COLO829 (cell line): ENCODE data around the gene KRT26.

ENCODE experiments used
- DNase-seq: peaks from one replicate; pipeline ENCODE4 v3.0.0; 2012; ENCODE audit warnings: low spot score

KRT26 gene

DNA sequence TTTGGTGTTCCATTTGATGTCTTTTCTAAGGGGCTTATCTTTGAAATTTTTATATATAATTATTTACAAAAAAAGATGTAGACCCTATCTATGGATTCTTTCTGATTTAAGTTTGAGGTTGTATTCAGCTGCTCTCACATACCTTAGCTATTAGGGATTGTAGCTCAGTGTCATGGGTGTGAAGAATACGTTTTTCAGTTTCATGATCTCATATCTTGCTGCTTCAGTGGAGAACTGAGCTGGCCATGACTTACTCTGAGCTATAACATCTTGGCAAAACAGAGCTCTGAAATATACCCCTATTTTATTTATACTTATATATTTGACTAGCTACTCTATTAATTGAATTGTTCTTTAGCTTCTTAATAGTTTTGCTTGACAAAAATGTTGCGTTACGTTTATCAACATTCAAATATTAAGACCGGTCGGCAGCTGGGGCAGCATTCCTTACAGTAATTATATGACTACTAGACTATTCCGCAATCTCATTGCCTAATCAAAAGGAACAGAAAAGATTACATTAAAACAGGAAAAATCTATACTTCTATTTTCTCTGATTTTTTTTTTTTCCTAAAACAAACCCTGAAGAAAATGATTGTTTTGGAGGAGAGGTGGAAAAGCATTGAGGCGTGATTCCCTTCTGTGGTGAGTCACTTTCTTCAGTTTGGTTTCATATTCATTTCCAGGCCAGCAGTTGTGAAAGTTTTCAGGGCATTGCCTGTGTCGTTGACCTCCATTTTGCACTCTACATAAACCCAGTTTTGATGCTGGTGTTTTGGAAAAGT, 44.4 kb downstream of the KRT26 start:
- DNase-seq, result no peak

DNA sequence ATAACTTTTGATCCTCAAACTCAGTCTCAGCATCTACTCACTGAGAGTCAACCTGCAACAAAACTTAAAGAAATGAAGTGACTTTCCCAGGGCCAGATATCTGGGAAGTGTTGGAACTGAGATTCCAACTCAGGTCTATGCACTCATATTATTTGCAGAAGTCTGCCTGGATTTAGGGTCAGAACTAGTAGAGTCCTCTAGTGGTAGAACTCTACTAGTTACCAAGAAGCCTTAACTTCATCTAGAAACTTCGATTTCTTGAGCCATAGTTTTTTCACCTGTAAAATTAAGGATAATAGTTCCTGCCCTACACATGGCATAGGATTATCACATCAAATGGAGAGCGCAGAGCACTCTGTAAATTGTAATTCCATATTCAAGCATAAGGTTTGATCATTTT, 45.1 kb downstream of the KRT26 start:
- DNase-seq, result no peak

DNA sequence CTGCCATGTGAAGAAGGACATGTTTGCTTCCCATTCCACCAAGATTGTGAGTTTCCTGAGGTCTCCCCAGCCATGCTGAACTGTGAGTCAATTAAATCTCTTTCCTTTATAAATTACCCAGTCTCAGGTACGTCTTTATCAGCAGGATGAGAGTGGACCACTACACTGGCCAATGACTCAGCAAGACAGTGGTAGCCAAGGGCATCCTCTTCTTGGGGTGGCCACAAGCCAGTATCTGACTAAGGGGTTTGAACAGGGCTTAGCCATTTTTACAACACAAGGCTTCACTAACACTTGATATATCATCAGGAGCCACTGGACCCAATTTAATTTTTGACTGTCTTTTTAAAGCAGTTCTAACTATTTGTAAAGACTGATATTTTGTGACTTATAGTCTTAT, 47.3 kb downstream of the KRT26 start:
- no peak for DNase-seq

- peak; percentile 33 for DNase-seq
These were observed 49.8 kb downstream of the KRT26 start for GRCh38 chr17:40722241-40722640.

DNA sequence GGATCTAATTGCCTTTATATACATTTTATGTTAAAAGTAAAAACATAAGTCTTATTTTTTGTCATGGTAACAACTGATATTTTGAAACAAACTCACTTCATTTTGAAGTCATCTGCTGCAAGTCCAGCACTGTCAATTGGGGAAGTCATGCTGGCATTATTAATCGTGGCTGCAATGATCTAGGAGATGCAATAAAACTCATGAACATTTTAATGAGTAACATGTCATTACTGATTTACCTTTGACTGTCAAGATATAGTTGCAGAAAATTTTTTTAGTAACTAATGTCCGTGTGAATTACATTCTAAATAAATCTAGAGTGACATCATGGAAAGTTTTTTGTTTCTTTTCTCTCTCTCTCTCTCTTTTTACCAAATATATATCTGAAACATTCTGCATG, 51.1 kb downstream of the KRT26 start:
- DNase-seq, result no peak

DNA sequence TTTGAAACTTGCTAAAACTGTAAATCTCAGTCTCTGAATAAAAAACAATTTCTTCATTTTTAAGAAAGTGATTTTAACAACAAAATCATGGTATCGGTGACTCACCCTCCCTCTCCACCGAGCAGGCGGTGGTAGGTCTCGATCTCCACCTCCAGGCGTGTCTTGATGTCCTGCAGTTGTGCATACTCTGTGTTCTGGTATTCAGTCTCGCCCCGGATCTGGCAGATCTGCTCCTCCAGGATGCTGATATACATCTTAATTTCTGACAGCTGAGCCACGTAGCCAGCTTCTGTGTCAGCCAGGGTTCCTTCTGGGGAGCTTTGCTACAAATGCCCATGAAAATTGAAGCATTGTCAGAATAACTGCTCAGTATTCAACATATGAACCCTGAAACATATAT, 53.1 kb downstream of the KRT26 start:
- no peak for DNase-seq

GRCh38 chr17:40717776-40718175, 54.2 kb downstream of the KRT26 start:
- DNase-seq, result peak; percentile 40
